ENCODE results near the gene MUS81. TPM values are rescaled to one million over a fixed set of nuclear protein-coding genes. Genes with fewer than 3 reads are reported as not detected.

Gene MUS81
- total and polyA plus RNA-seq, 10 of the 15 experiments (the other 5 are each of a cell fraction or from before 2014, with no cell fraction given) = 11.8 to 76.1 (median 48.4) TPM

DNA sequence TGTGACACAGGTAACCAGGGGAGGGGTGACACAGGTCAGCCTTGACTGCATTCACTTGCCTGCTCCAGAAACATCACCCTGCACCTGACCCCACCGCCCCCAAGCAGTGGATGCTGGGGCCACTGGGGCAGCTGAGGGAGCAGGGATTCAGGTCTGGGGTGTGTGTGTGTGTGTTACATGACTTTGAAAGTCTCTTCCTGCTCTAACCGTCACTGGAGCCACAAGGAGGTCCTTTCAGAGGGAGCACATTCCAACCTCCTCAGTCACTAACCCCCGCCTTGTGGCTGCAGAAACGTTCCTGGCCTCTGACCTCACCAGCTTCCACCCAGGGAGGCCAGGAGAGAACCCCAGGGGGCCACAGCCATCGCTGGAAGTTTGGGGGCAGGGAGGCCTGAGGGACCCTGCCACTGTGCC is 42.8 kb downstream of the MUS81 start:
- WGBS (ENCODE audit: insufficient coverage, insufficient replicate concordance, low lambda C conversion rate, missing lambda C conversion rate) = 22% methylated on average over 5 of the region's 5 CpGs
- Histone ChIP-seq H3K4me3 (no peak overlapping the region), H3K9me3 (replicated peaks; ENCODE audit: control insufficient read depth, insufficient read depth, low read length) (no peaks in the 10 kb centered on the region), H3K27me3 (replicated peaks in 1 of 2; ENCODE audit: control insufficient read depth in 2 of 2, insufficient read depth in 2 of 2, low read length in 1 of 2) (no peaks in the 10 kb centered on the region; a peak in 1 of 4 replicates), H2AFZ (ENCODE audit: control insufficient read depth, low read depth, low read length) (no peak overlapping the region), H3K4me1 (ENCODE audit: control insufficient read depth, insufficient read depth, low read length) (no peaks in the 10 kb centered on the region), H3K36me3 (ENCODE audit: control insufficient read depth in 2 of 2, insufficient read depth in 2 of 2, low read length in 1 of 2) (no peaks in the 10 kb centered on the region), H3K27ac (ENCODE audit: control insufficient read depth, insufficient read depth) (no peak overlapping the region), H3K79me2 (ENCODE audit: control insufficient read depth, insufficient read depth, low read length) (peaks cover 9% of the 10 kb centered on the region), H3K9ac (ENCODE audit: control insufficient read depth, insufficient read depth, low read length) (no peak overlapping the region), H4K20me1 (ENCODE audit: control insufficient read depth, insufficient read depth) (no peaks in the 10 kb centered on the region), H3K4me2 (ENCODE audit: control insufficient read depth, insufficient read depth) (no peak overlapping the region)
- ChIA-PET CTCF (no interaction called here), POLR2A (interaction anchor here (2.4 to 4.9 kb wide), 2 partner anchors 12 to 18 kb away, joined by 5 to 67 read pairs; partner anchors contain the start of genes CCDC85B and FIBP), RAD21 (ENCODE audit: unreplicated experiment) (no interaction called here), SMC1A (ENCODE audit: uncharacterized antibody, unreplicated experiment) (interaction anchor here (0.6 to 5.6 kb wide), 2 partner anchors 10 to 14 kb away, joined by 3 to 47 read pairs; partner anchors contain the start of genes CCDC85B and FIBP)
- no peak for FAIRE-seq
- intact Hi-C loops (cut with micrococcal nuclease; ENCODE audit: unreplicated experiment) (no loop called here), in situ Hi-C loops (cut with MboI) (no loop called here)
- ATAC-seq = no peak
- DNase-seq (ENCODE audit: low read depth, low spot score) = no peak
- BruUV-seq (replicated peaks) = no TSS peak
- TF ChIP-seq, protein P1, sequence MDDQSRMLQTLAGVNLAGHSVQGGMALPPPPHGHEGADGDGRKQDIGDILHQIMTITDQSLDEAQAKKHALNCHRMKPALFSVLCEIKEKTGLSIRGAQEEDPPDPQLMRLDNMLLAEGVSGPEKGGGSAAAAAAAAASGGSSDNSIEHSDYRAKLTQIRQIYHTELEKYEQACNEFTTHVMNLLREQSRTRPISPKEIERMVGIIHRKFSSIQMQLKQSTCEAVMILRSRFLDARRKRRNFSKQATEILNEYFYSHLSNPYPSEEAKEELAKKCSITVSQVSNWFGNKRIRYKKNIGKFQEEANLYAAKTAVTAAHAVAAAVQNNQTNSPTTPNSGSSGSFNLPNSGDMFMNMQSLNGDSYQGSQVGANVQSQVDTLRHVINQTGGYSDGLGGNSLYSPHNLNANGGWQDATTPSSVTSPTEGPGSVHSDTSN (IDR thresholded peaks at IDR 0.05; ENCODE audit: insufficient replicate concordance, low read depth, low read length) = no peak
- no peak for TF ChIP-seq BHLHE40 (IDR thresholded peaks at IDR 0.05; ENCODE audit: borderline replicate concordance in 1 of 2, low read depth in 2 of 2, low read length in 1 of 2)
- TF ChIP-seq HDAC6 (IDR thresholded peaks at IDR 0.05; ENCODE audit: unreplicated experiment) = no peak
- no peak for TF ChIP-seq CHD2 (IDR thresholded peaks at IDR 0.05; ENCODE audit: borderline replicate concordance, low read depth, low read length)
- no peak for TF ChIP-seq SMAD1 (IDR thresholded peaks at IDR 0.05; ENCODE audit: low read depth, partially characterized antibody)
- no peak for TF ChIP-seq CEBPB (IDR thresholded peaks at IDR 0.05; ENCODE audit: borderline replicate concordance in 1 of 2, low read depth in 2 of 2, low read length in 2 of 2)
- TF ChIP-seq, protein P2, sequence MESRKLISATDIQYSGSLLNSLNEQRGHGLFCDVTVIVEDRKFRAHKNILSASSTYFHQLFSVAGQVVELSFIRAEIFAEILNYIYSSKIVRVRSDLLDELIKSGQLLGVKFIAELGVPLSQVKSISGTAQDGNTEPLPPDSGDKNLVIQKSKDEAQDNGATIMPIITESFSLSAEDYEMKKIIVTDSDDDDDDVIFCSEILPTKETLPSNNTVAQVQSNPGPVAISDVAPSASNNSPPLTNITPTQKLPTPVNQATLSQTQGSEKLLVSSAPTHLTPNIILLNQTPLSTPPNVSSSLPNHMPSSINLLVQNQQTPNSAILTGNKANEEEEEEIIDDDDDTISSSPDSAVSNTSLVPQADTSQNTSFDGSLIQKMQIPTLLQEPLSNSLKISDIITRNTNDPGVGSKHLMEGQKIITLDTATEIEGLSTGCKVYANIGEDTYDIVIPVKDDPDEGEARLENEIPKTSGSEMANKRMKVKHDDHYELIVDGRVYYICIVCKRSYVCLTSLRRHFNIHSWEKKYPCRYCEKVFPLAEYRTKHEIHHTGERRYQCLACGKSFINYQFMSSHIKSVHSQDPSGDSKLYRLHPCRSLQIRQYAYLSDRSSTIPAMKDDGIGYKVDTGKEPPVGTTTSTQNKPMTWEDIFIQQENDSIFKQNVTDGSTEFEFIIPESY (IDR thresholded peaks at IDR 0.05) = no peak
- TF ChIP-seq, protein P3, sequence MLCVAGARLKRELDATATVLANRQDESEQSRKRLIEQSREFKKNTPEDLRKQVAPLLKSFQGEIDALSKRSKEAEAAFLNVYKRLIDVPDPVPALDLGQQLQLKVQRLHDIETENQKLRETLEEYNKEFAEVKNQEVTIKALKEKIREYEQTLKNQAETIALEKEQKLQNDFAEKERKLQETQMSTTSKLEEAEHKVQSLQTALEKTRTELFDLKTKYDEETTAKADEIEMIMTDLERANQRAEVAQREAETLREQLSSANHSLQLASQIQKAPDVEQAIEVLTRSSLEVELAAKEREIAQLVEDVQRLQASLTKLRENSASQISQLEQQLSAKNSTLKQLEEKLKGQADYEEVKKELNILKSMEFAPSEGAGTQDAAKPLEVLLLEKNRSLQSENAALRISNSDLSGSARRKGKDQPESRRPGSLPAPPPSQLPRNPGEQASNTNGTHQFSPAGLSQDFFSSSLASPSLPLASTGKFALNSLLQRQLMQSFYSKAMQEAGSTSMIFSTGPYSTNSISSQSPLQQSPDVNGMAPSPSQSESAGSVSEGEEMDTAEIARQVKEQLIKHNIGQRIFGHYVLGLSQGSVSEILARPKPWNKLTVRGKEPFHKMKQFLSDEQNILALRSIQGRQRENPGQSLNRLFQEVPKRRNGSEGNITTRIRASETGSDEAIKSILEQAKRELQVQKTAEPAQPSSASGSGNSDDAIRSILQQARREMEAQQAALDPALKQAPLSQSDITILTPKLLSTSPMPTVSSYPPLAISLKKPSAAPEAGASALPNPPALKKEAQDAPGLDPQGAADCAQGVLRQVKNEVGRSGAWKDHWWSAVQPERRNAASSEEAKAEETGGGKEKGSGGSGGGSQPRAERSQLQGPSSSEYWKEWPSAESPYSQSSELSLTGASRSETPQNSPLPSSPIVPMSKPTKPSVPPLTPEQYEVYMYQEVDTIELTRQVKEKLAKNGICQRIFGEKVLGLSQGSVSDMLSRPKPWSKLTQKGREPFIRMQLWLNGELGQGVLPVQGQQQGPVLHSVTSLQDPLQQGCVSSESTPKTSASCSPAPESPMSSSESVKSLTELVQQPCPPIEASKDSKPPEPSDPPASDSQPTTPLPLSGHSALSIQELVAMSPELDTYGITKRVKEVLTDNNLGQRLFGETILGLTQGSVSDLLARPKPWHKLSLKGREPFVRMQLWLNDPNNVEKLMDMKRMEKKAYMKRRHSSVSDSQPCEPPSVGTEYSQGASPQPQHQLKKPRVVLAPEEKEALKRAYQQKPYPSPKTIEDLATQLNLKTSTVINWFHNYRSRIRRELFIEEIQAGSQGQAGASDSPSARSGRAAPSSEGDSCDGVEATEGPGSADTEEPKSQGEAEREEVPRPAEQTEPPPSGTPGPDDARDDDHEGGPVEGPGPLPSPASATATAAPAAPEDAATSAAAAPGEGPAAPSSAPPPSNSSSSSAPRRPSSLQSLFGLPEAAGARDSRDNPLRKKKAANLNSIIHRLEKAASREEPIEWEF (IDR thresholded peaks at IDR 0.05; ENCODE audit: insufficient replicate concordance, low read depth, low read length) = no peak
- TF ChIP-seq IRF4 (IDR thresholded peaks at IDR 0.05; ENCODE audit: low read depth, low read length) = no peak
- TF ChIP-seq, protein P4, sequence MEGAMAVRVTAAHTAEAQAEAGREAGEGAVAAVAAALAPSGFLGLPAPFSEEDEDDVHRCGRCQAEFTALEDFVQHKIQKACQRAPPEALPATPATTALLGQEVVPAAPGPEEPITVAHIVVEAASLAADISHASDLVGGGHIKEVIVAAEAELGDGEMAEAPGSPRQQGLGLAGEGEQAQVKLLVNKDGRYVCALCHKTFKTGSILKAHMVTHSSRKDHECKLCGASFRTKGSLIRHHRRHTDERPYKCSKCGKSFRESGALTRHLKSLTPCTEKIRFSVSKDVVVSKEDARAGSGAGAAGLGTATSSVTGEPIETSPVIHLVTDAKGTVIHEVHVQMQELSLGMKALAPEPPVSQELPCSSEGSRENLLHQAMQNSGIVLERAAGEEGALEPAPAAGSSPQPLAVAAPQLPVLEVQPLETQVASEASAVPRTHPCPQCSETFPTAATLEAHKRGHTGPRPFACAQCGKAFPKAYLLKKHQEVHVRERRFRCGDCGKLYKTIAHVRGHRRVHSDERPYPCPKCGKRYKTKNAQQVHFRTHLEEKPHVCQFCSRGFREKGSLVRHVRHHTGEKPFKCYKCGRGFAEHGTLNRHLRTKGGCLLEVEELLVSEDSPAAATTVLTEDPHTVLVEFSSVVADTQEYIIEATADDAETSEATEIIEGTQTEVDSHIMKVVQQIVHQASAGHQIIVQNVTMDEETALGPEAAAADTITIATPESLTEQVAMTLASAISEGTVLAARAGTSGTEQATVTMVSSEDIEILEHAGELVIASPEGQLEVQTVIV (IDR thresholded peaks at IDR 0.05; ENCODE audit: borderline replicate concordance, partially characterized antibody) = no peak
- no peak for TF ChIP-seq ZNF622 (IDR thresholded peaks at IDR 0.05)
- no peak for TF ChIP-seq HDGF (IDR thresholded peaks at IDR 0.05)
- no peak for TF ChIP-seq SRF (IDR thresholded peaks at IDR 0.05; ENCODE audit: low read depth in 2 of 2, low read length in 2 of 2)
